Fibroblast of skin of left biceps (primary cell): ENCODE data around the gene RIN1.

Source experiments
- DNase-seq, 2 experiments: peaks; one replicate each; pipeline ENCODE4 v3.0.0-alpha.2; 2013; ENCODE audit warnings: low read depth in 2 of 2

Gene RIN1

GRCh38 chr11:66294626-66295620 lies 41.3 kb downstream of the RIN1 start:
- no peak for DNase-seq

DNA sequence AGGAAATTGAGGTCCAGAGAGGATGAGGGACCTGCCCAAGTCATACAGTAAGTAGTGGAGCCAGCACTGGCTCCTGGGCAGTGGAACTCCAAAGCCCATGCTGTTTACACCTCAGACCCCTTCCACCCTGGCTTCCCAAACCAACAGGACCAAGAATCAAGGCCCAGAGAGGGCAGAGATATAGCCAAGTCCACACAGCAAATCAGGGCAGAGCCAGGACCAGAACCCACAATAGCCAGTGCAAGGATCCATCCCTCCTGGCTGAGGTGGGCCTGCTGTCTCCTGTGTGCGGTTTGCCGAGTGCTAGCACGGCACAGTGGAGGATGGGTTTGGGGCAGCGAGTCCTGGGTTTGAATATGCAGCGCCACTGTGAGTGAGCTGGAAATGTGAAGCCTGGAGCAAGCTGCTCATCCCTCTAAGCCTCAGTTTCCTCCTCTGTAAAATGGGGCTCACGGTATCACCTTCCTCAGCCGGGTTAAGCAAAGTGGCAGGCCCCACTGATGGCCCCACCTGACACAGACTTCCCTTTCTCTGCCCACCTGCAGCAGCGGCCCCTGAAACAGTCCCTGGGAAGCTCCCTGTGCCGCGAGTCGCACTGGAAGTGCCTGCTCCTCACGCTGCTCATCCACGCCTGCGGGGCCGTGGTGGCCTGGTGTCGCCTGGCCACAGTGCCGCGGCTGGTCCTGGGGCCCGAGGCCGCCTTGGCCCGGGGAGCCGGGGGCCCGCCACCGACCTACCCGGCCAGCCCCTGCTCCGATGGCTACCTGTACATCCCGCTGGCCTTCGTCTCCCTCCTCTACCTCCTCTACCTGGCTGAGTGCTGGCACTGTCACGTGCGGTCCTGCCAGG lies 42.2 kb downstream of the RIN1 start:
- DNase-seq: no peak

GRCh38 chr11:66293352-66293751 lies 42.9 kb downstream of the RIN1 start:
- no peak for DNase-seq

GRCh38 chr11:66292543-66293332 lies 43.5 kb downstream of the RIN1 start:
- no peak for DNase-seq

GRCh38 chr11:66291706-66292542 lies 44.3 kb downstream of the RIN1 start, which contains the start of gene TMEM151A:
TMEM151A (plus strand) TSS chr11:66291894; CDS start chr11:66292014, 120 bp downstream.
- no peak for DNase-seq

DNA sequence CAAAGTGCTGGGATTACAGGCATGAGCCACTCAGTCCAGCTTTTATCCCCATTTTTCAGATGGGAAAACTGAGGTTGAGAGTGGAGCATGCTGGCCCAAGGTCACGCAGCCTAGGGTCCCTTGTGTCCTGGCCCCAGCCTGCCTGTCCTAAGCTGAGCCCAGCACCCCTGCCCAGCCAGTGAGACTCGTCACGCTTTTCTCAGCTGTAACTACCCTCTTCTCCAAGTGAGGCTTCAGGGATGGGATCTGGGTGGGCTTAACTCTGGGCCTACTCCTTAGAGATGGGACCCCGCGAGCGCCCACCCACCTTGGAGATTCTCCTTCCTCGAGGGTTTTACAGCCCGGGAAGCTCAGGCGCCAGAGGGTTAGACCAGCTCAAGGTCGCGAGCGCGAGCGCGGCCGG lies 44.9 kb downstream of the RIN1 start:
- DNase-seq: no peak

DNA sequence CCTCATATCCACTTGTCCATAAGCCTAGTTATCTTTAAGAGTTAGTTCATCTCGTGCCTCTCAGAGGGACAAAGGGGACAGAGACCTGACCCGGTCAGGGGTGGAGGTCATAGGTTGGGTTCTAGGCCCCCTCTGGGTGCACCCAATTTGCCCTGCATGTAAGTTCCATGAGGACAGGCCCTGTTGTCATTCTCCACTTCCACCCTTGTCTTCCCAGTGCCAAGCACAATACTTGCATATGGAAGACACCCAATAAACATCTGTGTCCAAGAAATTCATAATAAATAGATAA lies 46.0 kb downstream of the RIN1 start:
- DNase-seq: no peak

GRCh38 chr11:66289548-66290329 lies 46.5 kb downstream of the RIN1 start:
- DNase-seq: no peak

DNA sequence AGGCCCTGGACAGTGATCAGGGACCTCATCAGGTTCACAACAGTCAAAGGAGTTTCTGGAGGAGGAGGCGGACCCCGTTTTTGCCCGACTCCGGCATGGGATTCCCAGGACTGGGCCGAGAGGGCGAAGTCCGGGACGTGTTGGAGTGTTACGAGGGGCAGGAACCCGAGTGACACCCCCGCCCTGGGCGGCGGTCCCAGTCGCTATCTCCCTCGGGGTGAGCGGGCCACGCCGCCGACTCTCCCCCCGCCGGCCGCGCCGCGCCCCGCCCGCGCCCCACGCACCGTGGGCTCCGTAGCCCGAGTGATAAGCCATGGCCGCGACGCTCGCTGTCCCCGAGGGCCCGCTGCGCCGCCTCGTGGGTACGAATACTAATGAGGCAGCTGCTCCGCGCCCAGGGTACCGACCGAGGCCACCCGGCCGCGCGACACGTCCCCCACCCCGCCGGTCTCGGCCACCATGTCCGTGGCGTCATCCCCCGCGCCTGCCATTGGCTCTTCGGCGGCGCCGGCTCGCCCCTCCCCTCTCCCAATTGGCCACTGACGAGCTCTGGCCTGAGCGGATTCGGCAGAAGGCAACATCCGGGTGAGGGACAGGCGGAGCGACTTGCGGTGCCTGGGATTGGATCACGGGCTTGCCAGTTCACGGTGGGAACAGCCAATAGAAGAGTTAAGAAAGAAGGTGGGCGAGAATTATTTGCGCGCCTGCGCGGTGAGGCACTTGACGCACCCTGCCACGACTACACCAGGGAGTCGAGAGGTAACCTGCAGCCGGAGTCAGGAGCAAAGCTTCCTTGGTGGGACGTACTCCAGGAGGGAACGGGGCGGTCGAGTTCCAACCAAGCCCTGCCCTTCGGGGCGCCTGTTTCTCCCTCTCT lies 47.3 kb downstream of the RIN1 start, which contains the start of gene YIF1A:
Gene YIF1A (minus strand): TSS at position 473 of the 877 bp plus-strand sequence. CDS start 158 bp downstream, at position 315.
- peak; percentile 99 for DNase-seq

GRCh38 chr11:66287889-66288670 lies 48.2 kb downstream of the RIN1 start:
- no peak for DNase-seq

- DNase-seq: no peak
Observed at GRCh38 chr11:66287211-66287888, 48.9 kb downstream of the RIN1 start.

DNA sequence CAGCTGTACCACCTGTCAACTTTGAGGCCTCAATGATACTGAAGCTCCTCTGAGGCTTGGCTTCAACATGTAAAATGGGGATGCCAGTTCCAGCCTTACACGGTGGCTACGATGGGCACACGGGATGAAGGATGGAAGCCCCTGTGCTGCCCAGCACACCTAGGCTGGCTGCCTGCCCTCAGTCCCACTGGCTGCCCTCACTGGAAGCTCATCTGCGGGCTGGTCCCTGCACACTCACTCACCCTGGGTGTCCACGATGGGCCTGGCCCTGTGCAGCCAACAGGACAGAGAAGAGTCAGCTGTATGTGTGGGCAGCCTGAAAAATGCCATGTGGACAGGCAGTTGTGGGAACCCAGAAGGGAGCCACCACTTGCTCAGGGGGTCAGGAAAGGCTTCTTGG lies 49.5 kb downstream of the RIN1 start:
- no peak for DNase-seq

GRCh38 chr11:66285250-66285947 lies 50.8 kb downstream of the RIN1 start:
- no peak for DNase-seq

DNA sequence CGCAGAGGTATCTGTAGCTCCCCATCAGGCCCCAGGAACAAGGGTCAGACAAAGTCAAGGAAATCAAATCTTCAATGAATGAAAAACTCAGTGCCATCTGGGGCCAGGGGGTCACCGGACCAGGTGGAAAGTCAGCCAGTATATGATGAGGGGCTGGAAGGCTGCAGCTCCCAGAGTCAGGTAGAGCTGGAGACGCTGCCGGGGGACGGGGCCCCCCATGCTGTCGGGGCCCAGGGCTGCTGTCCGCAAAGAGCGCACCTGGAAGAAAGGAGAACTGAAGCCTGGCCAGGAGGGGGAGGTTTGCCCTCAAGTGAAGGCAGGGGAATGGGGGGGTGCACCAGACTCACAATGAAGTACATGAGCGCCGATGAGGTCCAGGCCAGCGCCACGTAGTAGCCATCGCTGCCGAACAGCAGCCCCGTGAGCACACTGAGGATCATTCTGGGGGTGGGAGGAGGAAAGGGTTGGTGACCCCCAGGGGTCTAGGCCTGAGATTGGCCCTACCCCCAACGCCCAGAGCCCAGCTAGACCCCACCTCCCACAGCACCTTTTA lies 51.6 kb downstream of the RIN1 start:
- no peak for DNase-seq

DNA sequence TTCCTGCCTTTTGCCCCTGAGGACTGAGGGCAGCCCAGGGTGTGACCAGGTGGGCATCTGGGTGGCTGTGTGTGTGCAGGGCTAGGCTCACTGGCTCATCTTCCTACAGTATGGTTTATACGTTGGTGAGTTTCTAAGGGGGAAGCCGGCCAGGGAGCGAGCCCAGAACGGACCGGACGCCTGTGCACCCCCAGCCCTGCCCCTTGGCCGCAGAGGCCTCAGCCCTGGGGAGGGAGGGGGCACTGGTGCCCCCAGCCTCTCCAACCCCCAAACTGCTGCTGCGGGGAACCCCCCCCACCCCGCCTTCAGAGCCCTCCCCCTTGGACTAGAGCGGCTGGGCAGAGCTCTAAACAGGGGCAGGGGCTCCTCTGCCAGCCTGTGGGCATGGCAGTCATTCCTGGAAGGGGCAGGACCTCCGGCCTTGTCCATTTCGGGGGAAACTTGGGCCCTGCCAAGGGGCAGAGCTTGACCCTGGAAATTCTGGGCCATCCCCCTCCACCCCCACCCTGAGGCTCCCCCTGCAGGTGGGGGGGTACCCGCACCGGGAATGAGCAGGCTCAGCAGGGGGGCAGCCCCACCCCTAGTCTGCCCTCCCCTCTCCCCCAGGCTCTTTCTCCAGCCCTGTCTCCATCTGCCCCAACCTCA lies 52.7 kb downstream of the RIN1 start:
- DNase-seq: no peak
